ENCODE data around the gene PTPN9. TPM values are rescaled to one million over a fixed set of nuclear protein-coding genes. Genes with fewer than 3 reads are reported as not detected.
"Not testable (repeated sequence)": the region's sequence is repeated elsewhere in the genome, so short reads cannot be mapped to it uniquely, and the experiment has no call there.

The PTPN9 gene
- total RNA-seq, 1 donor from 2014 or later: 24.9 TPM

- DNase-seq (ENCODE audit: low spot score in 2 of 2) (no peak), FAIRE-seq (no peak)
Observed at GRCh38 chr15:75584121-75584520, 5.0 kb upstream of the PTPN9 start.

- FAIRE-seq: no peak
Observed at GRCh38 chr15:75583701-75584100, 4.6 kb upstream of the PTPN9 start.

GRCh38 chr15:75582943-75583342, 3.8 kb upstream of the PTPN9 start:
- DNase-seq (ENCODE audit: low spot score in 2 of 2); FAIRE-seq: not testable (repeated sequence)

More at GRCh38 chr15:75583701-75584100, 4.6 kb upstream of the PTPN9 start:
- no peak for DNase-seq (ENCODE audit: low spot score in 2 of 2)

- no peak for FAIRE-seq
Observed at GRCh38 chr15:75578173-75578947, 755 bp downstream of the PTPN9 start.

GRCh38 chr15:75577401-75578172, 1.5 kb downstream of the PTPN9 start:
- no peak for FAIRE-seq
- no peak for DNase-seq (ENCODE audit: low spot score in 2 of 2)

More at GRCh38 chr15:75578173-75578947, 755 bp downstream of the PTPN9 start:
- DNase-seq (ENCODE audit: low spot score in 2 of 2): peak; percentile 35 to 58

- no peak for DNase-seq (ENCODE audit: low spot score in 2 of 2)
- no peak for FAIRE-seq
Observed at GRCh38 chr15:75573648-75574384, 5.3 kb downstream of the PTPN9 start.

GRCh38 chr15:75570126-75570845, 8.8 kb downstream of the PTPN9 start:
- FAIRE-seq (no peak), DNase-seq (ENCODE audit: low spot score in 2 of 2) (no peak)

GRCh38 chr15:75565062-75565970, 13.8 kb downstream of the PTPN9 start:
- no peak for DNase-seq (ENCODE audit: low spot score in 2 of 2)
- no peak for FAIRE-seq

- FAIRE-seq (no peak), DNase-seq (ENCODE audit: low spot score in 2 of 2) (no peak)
Observed at GRCh38 chr15:75561888-75562287, 17.2 kb downstream of the PTPN9 start.

GRCh38 chr15:75559360-75559759, 19.8 kb downstream of the PTPN9 start:
- not testable (repeated sequence) for DNase-seq (ENCODE audit: low spot score in 2 of 2); FAIRE-seq

- not testable (repeated sequence) for FAIRE-seq
Observed at GRCh38 chr15:75558955-75559354, 20.2 kb downstream of the PTPN9 start.

GRCh38 chr15:75554717-75555116, 24.4 kb downstream of the PTPN9 start:
- no peak for DNase-seq (ENCODE audit: low spot score in 2 of 2)
- no peak for FAIRE-seq

More at GRCh38 chr15:75558955-75559354, 20.2 kb downstream of the PTPN9 start:
- not testable (repeated sequence) for DNase-seq (ENCODE audit: low spot score in 2 of 2)

GRCh38 chr15:75553659-75554058, 25.5 kb downstream of the PTPN9 start:
- no peak for FAIRE-seq
- no peak for DNase-seq (ENCODE audit: low spot score in 2 of 2)

GRCh38 chr15:75551091-75551490, 28.0 kb downstream of the PTPN9 start:
- FAIRE-seq (no peak), DNase-seq (ENCODE audit: low spot score in 2 of 2) (no peak)

GRCh38 chr15:75545064-75545463, 34.1 kb downstream of the PTPN9 start:
- FAIRE-seq (no peak), DNase-seq (ENCODE audit: low spot score in 2 of 2) (no peak)

GRCh38 chr15:75544359-75544758, 34.8 kb downstream of the PTPN9 start:
- DNase-seq (ENCODE audit: low spot score in 2 of 2): no peak
- FAIRE-seq: no peak

GRCh38 chr15:75542949-75543545, 36.1 kb downstream of the PTPN9 start:
- FAIRE-seq; DNase-seq (ENCODE audit: low spot score in 2 of 2): not testable (repeated sequence)

- FAIRE-seq (no peak), DNase-seq (ENCODE audit: low spot score in 2 of 2) (peak in 1 of 2 donors; percentile 14)
Observed at GRCh38 chr15:75542386-75542797, 36.7 kb downstream of the PTPN9 start.

- DNase-seq (ENCODE audit: low spot score in 2 of 2) (no peak), FAIRE-seq (no peak)
Observed at GRCh38 chr15:75538376-75538775, 40.7 kb downstream of the PTPN9 start.

Measured in frontal cortex (tissue), 4 donors.